Measurements from ENCODE around the gene SMAP2.
"Not testable (repeated sequence)": the region's sequence is repeated elsewhere in the genome, so short reads cannot be mapped to it uniquely, and the experiment has no call there.

The SMAP2 gene

DNA sequence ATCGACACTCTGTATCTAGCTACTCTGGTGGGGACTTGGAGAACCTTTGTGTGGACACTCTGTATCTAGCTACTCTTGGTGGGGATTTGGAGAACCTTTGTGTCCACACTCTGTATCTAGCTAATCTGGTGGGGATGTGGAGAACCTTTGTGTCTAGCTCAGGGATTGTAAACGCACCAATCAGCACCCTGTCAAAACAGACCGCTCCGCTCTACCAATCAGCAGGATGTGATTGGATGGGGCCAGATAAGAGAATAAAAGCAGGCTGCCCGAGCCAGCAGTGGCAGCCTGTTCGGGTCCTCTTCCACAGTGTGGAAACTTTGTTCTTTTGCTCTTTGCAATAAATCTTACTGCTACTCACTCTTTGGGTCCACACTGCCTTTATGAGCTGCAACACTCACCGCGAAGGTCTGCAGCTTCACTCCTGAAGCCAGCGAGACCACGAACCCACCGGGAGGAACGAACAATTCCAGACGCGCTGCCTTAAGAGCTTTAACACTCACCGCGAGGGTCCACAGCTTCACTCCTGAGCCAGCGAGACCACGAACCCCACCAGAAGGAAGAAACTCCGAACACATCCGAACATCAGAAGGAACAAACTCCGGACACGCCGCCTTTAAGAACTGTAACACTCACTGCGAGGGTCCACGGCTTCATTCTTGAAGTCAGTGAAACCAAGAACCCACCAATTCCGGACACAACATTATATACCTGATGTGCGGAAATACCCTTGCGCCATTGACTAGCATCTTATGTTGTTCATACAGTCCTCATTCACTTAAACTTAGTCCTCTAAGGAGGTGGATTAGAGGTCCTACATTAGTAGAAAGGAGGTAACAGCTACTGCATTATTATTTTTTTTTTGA, 15.2 kb downstream of the SMAP2 start:
- Mint-ChIP-seq H3K27ac (peak overlapping the region; percentile 96), H3K4me1 (peaks cover 91% of the 10 kb centered on the region), H3K4me3 (peak overlapping the region; percentile 73), H3K36me3 (peaks cover 45% of the 10 kb centered on the region)
- H3K27me3 Mint-ChIP-seq, H3K9me3 Mint-ChIP-seq: not testable (repeated sequence)
- DNase-seq, result peak; percentile 45
- CTCF ChIA-PET, result interaction anchor here (0.6 to 4.5 kb wide), 3 partner anchors 11 to 41 kb away, joined by 3 to 23 read pairs (median 4); no protein-coding TSS in a partner anchor

DNA sequence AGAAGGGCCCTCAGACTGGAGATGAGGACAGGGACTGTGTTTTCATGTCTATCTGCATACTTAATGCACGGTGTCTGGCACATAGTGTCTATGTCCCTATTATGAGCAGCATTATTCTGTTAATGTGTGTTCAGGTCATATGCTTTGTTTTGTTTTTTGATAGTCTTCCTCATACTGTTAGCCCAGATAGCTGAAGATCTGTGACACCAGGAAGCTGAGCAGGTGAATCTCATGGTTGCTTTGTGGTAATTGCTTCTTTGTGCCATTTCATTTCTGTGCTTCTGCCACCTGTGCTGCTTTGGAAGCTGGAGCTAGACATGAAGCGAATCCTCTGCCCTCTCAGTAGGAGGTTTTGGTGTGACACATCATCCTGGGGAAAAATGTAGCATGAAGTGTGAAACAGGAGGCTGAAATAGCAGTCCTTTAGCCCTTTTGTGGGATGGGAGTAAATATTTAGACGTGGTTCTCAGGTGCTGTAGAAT, 15.8 kb downstream of the SMAP2 start:
- no peaks in the 10 kb centered on the region for H3K27me3 Mint-ChIP-seq
- peaks cover 91% of the 10 kb centered on the region for H3K4me1 Mint-ChIP-seq
- CTCF ChIA-PET, result interaction anchor here (0.6 to 4.5 kb wide), 4 partner anchors 10 to 51 kb away, joined by 3 to 23 read pairs (median 4); no protein-coding TSS in a partner anchor
- peaks cover 45% of the 10 kb centered on the region for H3K36me3 Mint-ChIP-seq
- H3K4me3 Mint-ChIP-seq, result peak overlapping the region; percentile 73
- peak overlapping the region; percentile 96 for H3K27ac Mint-ChIP-seq
- peak; percentile 33 for DNase-seq
- no peaks in the 10 kb centered on the region for H3K9me3 Mint-ChIP-seq

DNA sequence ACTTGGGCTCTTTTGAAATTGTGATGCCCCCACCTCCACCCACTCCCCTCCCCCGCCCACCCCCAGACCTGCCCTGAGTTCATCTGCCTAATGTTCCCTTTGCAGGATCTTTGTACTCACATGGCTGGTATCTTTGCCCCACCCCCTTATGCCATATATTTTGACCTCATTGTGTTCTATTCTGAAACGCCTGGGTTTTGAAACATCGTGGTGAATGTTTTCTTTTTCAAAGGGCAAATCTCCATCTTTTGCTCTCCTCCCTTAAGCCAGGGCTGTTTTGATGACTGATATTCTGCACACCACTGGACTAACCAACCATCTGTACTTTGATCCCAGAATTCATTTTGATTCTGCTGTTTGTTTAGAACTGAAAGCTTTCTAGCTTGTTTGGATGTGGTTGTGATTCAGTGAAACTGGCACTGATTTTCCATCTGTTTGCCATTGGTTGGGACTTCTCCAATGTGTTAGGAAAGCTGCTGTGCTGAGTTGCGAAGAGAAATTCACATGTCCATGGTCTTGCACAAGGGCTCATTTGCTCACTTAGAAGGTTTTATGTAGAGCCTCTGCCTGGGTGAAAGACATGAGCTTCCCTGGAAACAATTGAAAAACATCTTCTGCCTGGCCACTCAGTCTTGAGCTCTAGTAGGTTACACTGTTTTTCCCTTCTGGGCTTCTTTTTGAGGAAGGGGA, 16.5 kb downstream of the SMAP2 start:
- Mint-ChIP-seq H3K27me3 (no peaks in the 10 kb centered on the region), H3K9me3 (no peaks in the 10 kb centered on the region), H3K4me1 (peaks cover 91% of the 10 kb centered on the region), H3K27ac (peak overlapping the region; percentile 96), H3K36me3 (peaks cover 49% of the 10 kb centered on the region), H3K4me3 (peak overlapping the region; percentile 55)
- peak; percentile 31 for DNase-seq
- CTCF ChIA-PET, result interaction anchor here (1.3 to 4.5 kb wide), 2 partner anchors 14 to 52 kb away, joined by 3 to 23 read pairs; no protein-coding TSS in a partner anchor

DNA sequence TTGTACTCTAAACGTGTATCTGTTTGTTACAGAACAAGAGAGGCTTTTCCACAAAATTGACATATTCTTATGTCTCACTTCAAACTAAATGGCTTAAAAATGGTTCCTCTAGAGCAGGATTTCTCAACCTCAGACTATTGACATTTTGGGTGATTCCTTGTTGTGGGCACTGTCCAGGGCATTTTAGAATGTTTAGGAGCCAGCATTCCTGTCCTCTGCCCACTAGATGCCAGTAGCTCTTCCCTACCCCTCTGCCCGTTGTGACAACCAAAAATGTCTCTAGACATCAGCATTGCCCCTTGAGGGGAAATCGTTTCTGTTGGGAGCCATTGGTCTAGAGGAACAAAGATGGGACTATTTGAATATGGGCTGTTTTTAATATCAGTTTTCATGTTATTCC, 17.3 kb downstream of the SMAP2 start:
- Mint-ChIP-seq H3K9me3 (no peaks in the 10 kb centered on the region), H3K36me3 (peaks cover 48% of the 10 kb centered on the region), H3K27ac (peak overlapping the region; percentile 96), H3K4me1 (peaks cover 91% of the 10 kb centered on the region), H3K27me3 (no peaks in the 10 kb centered on the region), H3K4me3 (no peak overlapping the region)
- CTCF ChIA-PET, result interaction anchor here (1.3 to 4.5 kb wide), 2 partner anchors 13 to 53 kb away, joined by 3 to 23 read pairs; no protein-coding TSS in a partner anchor
- no peak for DNase-seq

DNA sequence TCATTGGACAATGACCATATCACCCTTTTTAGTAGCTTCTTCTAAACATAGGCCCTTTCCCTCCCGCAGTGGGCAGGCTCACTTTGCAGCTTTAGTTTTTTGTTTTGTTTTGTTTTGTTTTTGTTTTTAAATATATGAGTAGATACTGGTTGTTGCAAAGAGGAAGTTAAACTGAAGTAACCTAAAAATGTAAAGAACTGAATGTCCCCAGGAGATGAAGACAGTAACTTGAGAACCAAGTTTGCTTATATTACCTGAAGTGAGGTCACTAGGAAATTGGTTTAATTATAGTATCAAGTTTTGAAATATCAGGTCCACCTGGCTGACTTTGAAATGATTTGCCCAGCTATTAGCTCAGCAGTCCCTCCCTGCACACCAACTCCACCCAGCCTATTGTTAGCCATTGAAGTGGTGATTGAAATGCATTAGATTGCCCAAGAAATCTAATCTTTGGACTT, 18.2 kb downstream of the SMAP2 start:
- H3K27ac Mint-ChIP-seq, result peak overlapping the region; percentile 96
- H3K4me3 Mint-ChIP-seq, result no peak overlapping the region
- H3K36me3 Mint-ChIP-seq, result peaks cover 47% of the 10 kb centered on the region
- H3K4me1 Mint-ChIP-seq, result peaks cover 94% of the 10 kb centered on the region
- H3K9me3 Mint-ChIP-seq, result no peaks in the 10 kb centered on the region
- no peaks in the 10 kb centered on the region for H3K27me3 Mint-ChIP-seq
- CTCF ChIA-PET, result interaction anchor here (4.5 kb wide), 1 partner anchor 12 kb away, joined by 23 read pairs; no protein-coding TSS in a partner anchor
- DNase-seq, result no peak

DNA sequence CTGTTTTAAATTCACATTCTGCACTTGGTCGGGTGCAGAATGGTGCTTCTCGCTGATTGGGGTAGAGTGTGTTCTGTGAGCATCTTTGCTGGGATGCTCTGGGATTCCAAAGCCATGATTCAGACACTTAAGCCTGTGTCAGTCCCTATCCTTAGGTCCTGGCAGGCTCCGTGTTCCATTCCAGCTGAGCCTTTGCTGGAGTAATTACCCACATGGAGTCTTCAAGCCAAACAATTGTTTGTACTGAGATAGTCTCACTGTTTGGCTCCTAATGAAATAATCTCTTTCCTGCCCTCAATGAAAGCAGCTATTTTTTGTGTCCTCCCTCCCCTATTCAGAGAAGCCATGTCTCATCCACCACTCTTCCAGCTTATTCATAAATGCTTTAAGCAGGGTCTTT, 18.7 kb downstream of the SMAP2 start:
- Mint-ChIP-seq H3K36me3 (peaks cover 48% of the 10 kb centered on the region), H3K9me3 (no peaks in the 10 kb centered on the region), H3K4me3 (no peak overlapping the region), H3K4me1 (peaks cover 94% of the 10 kb centered on the region), H3K27me3 (no peaks in the 10 kb centered on the region), H3K27ac (peak overlapping the region; percentile 35)
- no peak for DNase-seq
- CTCF ChIA-PET, result interaction anchor here (1.0 to 4.5 kb wide), 3 partner anchors 9 to 12 kb away, joined by 3 to 23 read pairs (median 8); no protein-coding TSS in a partner anchor

DNA sequence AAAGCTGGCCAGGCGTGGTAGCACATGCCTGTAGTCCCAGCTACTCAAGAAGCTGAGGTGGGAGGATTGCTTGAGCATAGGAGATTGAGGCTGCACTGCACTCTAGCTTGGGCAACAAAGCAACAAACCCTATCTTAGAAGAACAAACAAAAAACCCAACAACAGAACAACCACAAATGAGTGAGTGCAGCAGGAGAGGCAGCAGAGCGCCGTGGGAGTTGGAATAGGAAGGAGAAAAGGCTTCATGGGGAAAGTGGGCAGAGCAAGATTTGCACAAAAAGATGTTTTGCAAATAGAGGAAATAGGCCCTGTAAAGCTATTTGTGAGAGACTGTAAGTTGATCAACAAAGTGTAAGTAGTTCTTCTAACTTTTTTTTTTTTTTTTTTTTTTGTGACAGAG, 19.6 kb downstream of the SMAP2 start:
- Mint-ChIP-seq H3K27me3 (no peaks in the 10 kb centered on the region), H3K4me3 (no peak overlapping the region)

DNA sequence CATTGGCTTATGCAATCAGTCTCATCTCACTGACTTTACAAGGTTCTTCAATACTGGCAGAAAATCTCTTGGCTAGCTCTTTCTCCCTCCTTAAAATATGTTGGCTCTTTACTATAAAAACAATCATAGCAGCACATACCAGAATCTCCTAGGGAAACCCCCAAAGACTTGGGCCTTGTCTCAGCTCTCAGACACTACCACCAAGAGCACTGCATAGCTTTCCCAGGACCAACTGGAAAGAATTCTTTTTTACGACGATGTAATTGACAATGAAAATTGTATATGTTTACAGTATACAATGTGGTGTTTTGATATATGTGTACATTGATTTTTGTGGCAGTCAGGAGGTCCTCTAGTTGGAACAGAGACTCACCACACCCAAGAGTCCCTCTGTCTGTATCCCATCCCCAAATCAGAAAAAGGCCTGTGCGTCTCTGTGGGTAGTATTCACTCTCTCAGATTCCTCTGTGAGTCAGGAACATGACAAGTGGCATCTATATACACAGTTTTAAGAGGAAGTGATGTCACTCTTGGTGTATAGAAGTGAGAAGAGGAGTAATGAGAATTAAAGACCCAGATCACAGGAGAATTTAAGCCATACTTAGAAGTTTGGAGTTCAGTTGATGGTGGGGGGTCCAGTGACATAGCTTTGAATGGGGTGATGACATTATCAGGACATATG, 21.1 kb downstream of the SMAP2 start:
- peak overlapping the region; percentile 93 for H3K27ac Mint-ChIP-seq
- H3K36me3 Mint-ChIP-seq, result peaks cover 44% of the 10 kb centered on the region
- CTCF ChIA-PET, result interaction anchor here (1.4 to 2.1 kb wide), 3 partner anchors 12 to 56 kb away, joined by 3 to 8 read pairs (median 4); no protein-coding TSS in a partner anchor
- no peaks in the 10 kb centered on the region for H3K27me3 Mint-ChIP-seq
- peak overlapping the region; percentile 16 for H3K4me3 Mint-ChIP-seq
- DNase-seq, result peak; percentile 47
- H3K9me3 Mint-ChIP-seq, result no peaks in the 10 kb centered on the region
- peaks cover 88% of the 10 kb centered on the region for H3K4me1 Mint-ChIP-seq

More for the DNA sequence above, 19.6 kb downstream of the SMAP2 start:
- peak; percentile 29 for DNase-seq
- CTCF ChIA-PET, result interaction anchor here (1.0 to 4.5 kb wide), 4 partner anchors 10 to 13 kb away, joined by 3 to 23 read pairs (median 6); no protein-coding TSS in a partner anchor
- Mint-ChIP-seq H3K36me3 (peaks cover 53% of the 10 kb centered on the region), H3K27ac (peak overlapping the region; percentile 93), H3K9me3 (no peaks in the 10 kb centered on the region), H3K4me1 (peaks cover 96% of the 10 kb centered on the region)

DNA sequence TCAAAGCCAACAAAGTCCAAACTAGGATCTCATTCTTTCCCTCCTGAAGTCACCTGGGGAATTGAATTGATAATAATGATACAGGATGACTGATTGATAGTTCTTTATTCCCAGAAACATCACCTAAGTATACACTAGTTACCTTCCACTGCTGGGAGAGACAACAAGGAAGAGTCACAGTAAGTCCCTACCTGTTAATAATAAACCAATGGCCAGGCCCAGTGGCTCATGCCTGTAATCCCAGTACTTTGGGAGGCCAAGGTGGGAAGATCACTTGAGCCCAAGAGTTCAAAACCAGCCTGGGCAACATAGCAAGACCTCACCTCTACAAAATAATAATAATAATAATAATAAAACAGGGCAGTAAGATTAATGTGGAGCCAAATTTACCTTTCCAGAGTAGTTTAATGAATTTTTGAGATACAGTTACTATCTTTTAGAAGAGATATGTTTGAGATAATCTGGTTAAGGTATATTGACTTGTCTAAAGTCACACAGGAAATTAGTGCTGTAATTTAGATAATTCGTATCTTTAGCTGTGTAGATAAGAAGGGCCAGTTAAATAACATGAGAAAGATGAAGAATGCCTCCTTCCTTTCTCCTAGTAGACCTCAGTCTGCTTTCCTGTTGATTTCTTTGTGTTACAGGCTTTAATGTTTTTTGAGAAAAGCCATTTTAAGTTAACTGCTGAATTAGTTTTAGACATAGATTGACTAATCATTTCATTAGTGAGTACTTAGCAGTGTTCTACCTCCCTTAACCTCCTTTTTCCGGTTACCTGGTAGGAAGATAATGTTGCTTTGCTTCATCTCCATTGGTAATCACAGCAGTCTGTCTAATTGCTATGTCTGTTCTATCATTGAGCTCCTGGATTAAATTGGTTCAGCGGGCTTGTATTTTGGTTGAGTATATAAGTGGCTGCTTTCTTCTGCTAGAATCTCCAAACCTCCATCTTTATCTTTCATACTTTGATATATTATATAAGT, 22.0 kb downstream of the SMAP2 start:
- CTCF ChIA-PET, result interaction anchor here (1.3 to 1.5 kb wide), 4 partner anchors 9 to 57 kb away, joined by 3 to 6 read pairs (median 4); no protein-coding TSS in a partner anchor
- H3K4me3 Mint-ChIP-seq, result no peak overlapping the region
- peaks cover 88% of the 10 kb centered on the region for H3K4me1 Mint-ChIP-seq
- no peaks in the 10 kb centered on the region for H3K27me3 Mint-ChIP-seq
- H3K36me3 Mint-ChIP-seq, result peaks cover 45% of the 10 kb centered on the region
- H3K27ac Mint-ChIP-seq, result peak overlapping the region; percentile 93
- no peak for DNase-seq
- H3K9me3 Mint-ChIP-seq, result no peaks in the 10 kb centered on the region

DNA sequence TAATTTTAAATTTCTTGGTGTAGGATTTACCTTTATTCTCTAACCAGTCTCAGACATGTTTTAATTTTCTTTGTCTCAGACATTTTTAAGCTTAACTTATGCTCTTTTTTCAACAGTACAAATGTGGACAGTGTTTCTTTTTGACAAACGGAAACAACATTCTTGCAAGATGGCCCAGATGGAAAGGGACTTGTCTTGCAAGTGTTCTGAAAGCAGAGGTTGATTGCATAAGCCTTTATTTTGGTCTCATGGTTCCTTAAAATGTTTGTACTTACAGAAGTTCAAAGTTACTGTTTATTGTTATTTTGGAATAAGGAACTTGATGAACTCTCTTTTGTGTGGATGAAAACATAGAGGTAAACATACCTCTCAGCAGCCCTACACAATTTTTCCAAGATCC, 22.9 kb downstream of the SMAP2 start:
- Mint-ChIP-seq H3K27ac (peak overlapping the region; percentile 82), H3K4me1 (peaks cover 85% of the 10 kb centered on the region), H3K36me3 (peaks cover 39% of the 10 kb centered on the region), H3K27me3 (no peaks in the 10 kb centered on the region), H3K4me3 (no peak overlapping the region), H3K9me3 (no peaks in the 10 kb centered on the region)
- DNase-seq, result no peak
- CTCF ChIA-PET, result interaction anchor here (1.3 to 1.5 kb wide), 3 partner anchors 10 to 58 kb away, joined by 3 to 6 read pairs (median 3); no protein-coding TSS in a partner anchor

DNA sequence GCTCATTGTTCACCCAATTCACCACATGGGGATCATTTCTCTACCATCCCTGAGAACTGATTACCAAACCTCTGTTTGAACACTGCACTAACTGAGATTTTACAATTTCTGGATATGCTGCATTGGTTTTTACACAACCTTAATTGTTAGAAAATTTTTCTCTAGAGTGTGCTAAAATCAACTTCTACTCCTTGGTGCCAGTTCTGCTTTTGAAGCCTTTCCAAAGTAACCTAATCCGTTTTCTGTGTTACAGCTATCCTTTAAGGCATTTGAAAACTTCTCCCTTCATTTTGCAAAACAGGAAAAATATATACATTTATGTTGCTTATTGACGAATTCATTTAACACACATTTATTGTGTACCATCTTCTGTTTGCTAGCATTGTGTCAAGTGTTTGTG, 23.7 kb downstream of the SMAP2 start:
- H3K9me3 Mint-ChIP-seq, result no peaks in the 10 kb centered on the region
- no peak for DNase-seq
- CTCF ChIA-PET, result interaction anchor here (0.6 to 1.2 kb wide), 2 partner anchors 10 to 245 kb away, joined by 3 to 4 read pairs; no protein-coding TSS in a partner anchor
- no peaks in the 10 kb centered on the region for H3K27me3 Mint-ChIP-seq
- H3K4me1 Mint-ChIP-seq, result peaks cover 85% of the 10 kb centered on the region
- peaks cover 43% of the 10 kb centered on the region for H3K36me3 Mint-ChIP-seq
- H3K27ac Mint-ChIP-seq, result peak overlapping the region; percentile 82
- H3K4me3 Mint-ChIP-seq, result no peak overlapping the region

DNA sequence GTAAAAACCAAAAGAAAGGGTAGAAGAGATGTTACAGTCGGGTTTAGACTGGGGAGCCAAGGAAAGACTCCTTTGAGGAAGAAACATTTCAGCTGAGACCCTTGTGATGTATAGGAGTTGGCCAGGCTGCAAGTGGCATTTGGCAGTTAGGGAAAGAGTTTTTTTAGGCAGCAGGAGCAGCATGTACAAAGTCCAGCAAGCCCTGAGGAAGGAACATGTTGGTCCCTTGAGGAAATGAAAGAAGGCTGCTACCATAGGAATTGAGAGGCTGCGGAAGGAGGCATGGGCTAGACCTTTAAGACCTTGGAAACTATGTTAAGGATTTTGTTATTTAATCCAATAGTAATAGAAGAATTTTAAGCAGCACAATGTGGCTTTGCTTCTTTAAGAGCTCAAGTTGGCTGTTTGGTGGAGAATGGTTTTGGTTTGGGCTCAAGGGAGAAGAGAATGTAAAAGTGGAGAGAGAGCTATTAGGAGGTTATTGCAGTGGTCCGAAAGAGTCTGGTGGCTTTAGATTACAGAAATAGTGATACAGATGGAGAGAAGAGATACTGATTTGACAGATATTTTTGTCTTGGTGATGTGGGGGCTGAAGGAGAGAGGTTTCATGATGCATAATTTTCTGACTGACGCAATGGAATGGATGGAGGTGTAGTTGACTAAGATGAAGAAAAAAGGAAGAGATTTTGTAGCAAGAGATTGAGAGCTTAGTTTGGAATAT, 26.6 kb downstream of the SMAP2 start:
- H3K36me3 Mint-ChIP-seq, result peaks cover 36% of the 10 kb centered on the region
- peaks cover 83% of the 10 kb centered on the region for H3K4me1 Mint-ChIP-seq
- H3K27ac Mint-ChIP-seq, result peak overlapping the region; percentile 24
- no peak overlapping the region for H3K4me3 Mint-ChIP-seq
- CTCF ChIA-PET, result interaction anchor here (0.6 to 2.2 kb wide), 7 partner anchors 11 to 1153 kb away, joined by 3 to 12 read pairs (median 4); no protein-coding TSS in a partner anchor
- H3K27me3 Mint-ChIP-seq, result no peaks in the 10 kb centered on the region
- no peak for DNase-seq
- no peaks in the 10 kb centered on the region for H3K9me3 Mint-ChIP-seq
